HepG2 (cell line): ENCODE measurements around the gene IVD. TPM values are rescaled to one million over a fixed set of nuclear protein-coding genes. Genes with fewer than 3 reads are reported as not detected.

Experiments used
- ATAC-seq: fragments of 200-7000 bp; cut with Tn5 transposase; 3 replicates; pipeline ENCODE4 v1.9.1; 2020; ENCODE audit warnings: mild to moderate bottlenecking, moderate library complexity
- BruUV-seq: library from RNA; stranded (reverse); fragments of 400-500 nt; replicated peaks from 2 replicates; lab custom pipeline; 2021; lab: Mats Ljungman, UMichigan
- CTCF ChIA-PET: fragments of 300-600 bp; formaldehyde crosslinking; extraction: SDS; loops from one replicate; lab custom pipeline; 2021; ENCODE audit warnings: low total read pairs, inconsistent platforms, low intra/inter-chr PET ratio; lab: Yijun Ruan, JAX
- POLR2A ChIA-PET: fragments of 350-600 bp; sonication (Branson Sonifier 250); formaldehyde crosslinking; loops from one replicate; lab custom pipeline; 2020; ENCODE audit warnings: antibody characterized with exemption, inconsistent platforms; lab: Yijun Ruan, JAX
- DNase-seq: peaks from one replicate; pipeline ENCODE4 v3.0.0-alpha.2; 2015; ENCODE audit warnings: low spot score
- FAIRE-seq: peaks from 3 replicates; lab custom pipeline; 2011; peaks lifted over from hg19 to GRCh38; lab: Jason Lieb, UNC
- H2AFZ ChIP-seq: one replicate; pipeline ENCODE4 v1.6.1; 2011; ENCODE audit warnings: low read length, inconsistent platforms
- H3K27ac ChIP-seq: fragments of 300-600 bp; 3 replicates; pipeline ENCODE4 v1.8.0; 2011; ENCODE audit warnings: mixed run types, mild to moderate bottlenecking, mixed read lengths, low read length, inconsistent platforms; ENCODE audit not compliant: insufficient read depth; ENCODE audit errors: extremely low read length
- H3K27me3 ChIP-seq, 2 experiments: fragments of 200-600 bp in 1 of 2; 2 replicates in 1 of 2; 3 replicates in 1 of 2; pipeline versions ENCODE4 v1.6.0 to v1.8.0; 2011; ENCODE audit warnings: low read length in 2 of 2, mild to moderate bottlenecking in 2 of 2, moderate library complexity in 2 of 2, inconsistent platforms in 1 of 2; ENCODE audit not compliant: insufficient read depth in 2 of 2, control insufficient read depth in 1 of 2
- H3K36me3 ChIP-seq, 2 experiments: fragments of 200-600 bp in 1 of 2; replicated peaks in 1 of 2; 2 replicates in 1 of 2; 3 replicates in 1 of 2; pipeline versions ENCODE4 v1.5.1 to v1.8.0; 2011; ENCODE audit warnings: low read length in 2 of 2, inconsistent platforms in 1 of 2; ENCODE audit not compliant: insufficient read depth in 2 of 2, control insufficient read depth in 1 of 2
- H3K4me1 ChIP-seq: 2 replicates; pipeline ENCODE4 v1.5.1; 2012; ENCODE audit warnings: low read length, inconsistent platforms; ENCODE audit not compliant: insufficient read depth
- H3K4me2 ChIP-seq: 2 replicates; pipeline ENCODE4 v1.6.0; 2011; ENCODE audit warnings: low read depth, low read length, inconsistent platforms
- H3K4me3 ChIP-seq, 3 experiments: fragments of 200-600 bp in 1 of 3; sonication (generic), shearing (Covaris generic) in 1 of 3; replicated peaks in 1 of 3; 2 replicates each; pipeline ENCODE4 v1.5.1; 2011 to 2016; ENCODE audit warnings: low read length in 3 of 3, inconsistent platforms in 2 of 3, low read depth in 2 of 3, mild to moderate bottlenecking in 2 of 3, control low read depth in 1 of 3, mixed read lengths in 1 of 3; ENCODE audit not compliant: insufficient read depth in 1 of 3
- H3K79me2 ChIP-seq: one replicate; pipeline ENCODE4 v1.6.1; 2011; ENCODE audit warnings: low read length, inconsistent platforms; ENCODE audit not compliant: insufficient read depth
- H3K9ac ChIP-seq: 2 replicates; pipeline ENCODE4 v1.6.0; 2011; ENCODE audit warnings: mild to moderate bottlenecking, low read depth, low read length, inconsistent platforms; ENCODE audit not compliant: insufficient read depth
- H3K9me3 ChIP-seq: 2 replicates; pipeline ENCODE4 v1.5.1; 2012; ENCODE audit warnings: mild to moderate bottlenecking, low read length
- H4K20me1 ChIP-seq: 2 replicates; pipeline ENCODE4 v1.6.0; 2011; ENCODE audit warnings: inconsistent platforms, mild to moderate bottlenecking, low read length, moderate library complexity; ENCODE audit not compliant: insufficient read depth
- CC2D1A ChIP-seq: sonication (generic); formaldehyde crosslinking; IDR thresholded peaks from 2 replicates; pipeline ENCODE4 v1.8.1; 2023; ENCODE audit warnings: mild to moderate bottlenecking, missing genetic modification reagents
- DMAP1 ChIP-seq: IDR thresholded peaks from 2 replicates; pipeline ENCODE4 v1.6.1; 2016
- GLI4 ChIP-seq: sonication (generic); formaldehyde crosslinking; IDR thresholded peaks from 2 replicates; pipeline ENCODE4 v1.5.1; 2020; ENCODE audit warnings: missing genetic modification reagents, mild to moderate bottlenecking, moderate library complexity, borderline replicate concordance
- GTF2F1 ChIP-seq: fragments of 150-350 bp; IDR thresholded peaks from 2 replicates; pipeline ENCODE4 v1.6.1; 2014; ENCODE audit warnings: low read length
- JUND ChIP-seq: sonication (generic); formaldehyde crosslinking; IDR thresholded peaks from 2 replicates; pipeline ENCODE4 v1.8.0; 2022; ENCODE audit warnings: mild to moderate bottlenecking, missing genetic modification reagents
- KLF6 ChIP-seq: IDR thresholded peaks from 2 replicates; pipeline ENCODE4 v1.8.0; 2016; ENCODE audit warnings: missing biosample characterization, missing genetic modification reagents
- POLR2G ChIP-seq: fragments of 200-400 bp; formaldehyde crosslinking; IDR thresholded peaks from 2 replicates; pipeline ENCODE4 v1.6.1; 2018; ENCODE audit warnings: mild to moderate bottlenecking, low read depth, low read length, moderate library complexity
- RBM39 ChIP-seq: fragments of 200-400 bp; formaldehyde crosslinking; IDR thresholded peaks from one replicate; pipeline ENCODE4 v1.6.1; 2018; ENCODE audit warnings: antibody characterized with exemption, mild to moderate bottlenecking, low read depth, low read length; ENCODE audit not compliant: poor library complexity, severe bottlenecking
- SALL1 ChIP-seq: sonication (generic); formaldehyde crosslinking; IDR thresholded peaks from 2 replicates; pipeline ENCODE4 v1.8.0; 2022; ENCODE audit warnings: mild to moderate bottlenecking, missing genetic modification reagents
- WGBS: methylation state at CpG from one replicate; pipeline ENCODE4 v1.1.6; 2017; ENCODE audit warnings: low lambda C conversion rate; 5-methylcytosine and 5-hydroxymethylcytosine counted together
- in situ Hi-C: cut with HindIII; loops from 2 replicates; pipeline ENCODE4 v1.10.0; 2017; ENCODE audit warnings: low pct_unique_long_range_greater_than_20kb; ENCODE audit not compliant: extremely low pct_ligation_motif_present
- intact Hi-C: fragments of 100-400 bp; cut with micrococcal nuclease; formaldehyde crosslinking; loops from one replicate; pipeline ENCODE4 v1.10.0; 2022; ENCODE audit not compliant: unreplicated experiment
- polyA plus RNA-seq, 8 experiments: library from polyadenylated mRNA; depleted of rRNA in 3 of 8; stranded (reverse) in 7 of 8; unstranded in 1 of 8; fragments of >200 nt; fragmentation: Illumina TruSeq in 4 of 8; extraction: Trizol in 4 of 8; gene quantifications; 2 replicates each; pipeline versions ENCODE4 v1.2.1 to v1.2.3, GENCODE V29; 2011 to 2016; ENCODE audit warnings: low read depth in 4 of 8, missing spikeins in 1 of 8, mixed read lengths in 1 of 8; ENCODE audit not compliant: insufficient read depth in 1 of 8
- total RNA-seq, 5 experiments: library from RNA; depleted of rRNA; stranded (reverse); fragments of >200 nt; fragmentation: Illumina TruSeq; extraction: Trizol; gene quantifications; 2 replicates each; pipeline ENCODE4 v1.2.3, GENCODE V29; 2016; ENCODE audit warnings: low read depth in 1 of 5
- TF ChIP-seq, protein P1 (sequence below): sonication (generic); formaldehyde crosslinking; IDR thresholded peaks from 2 replicates; pipeline ENCODE4 v1.9.0; 2022; ENCODE audit warnings: missing genetic modification reagents, mild to moderate bottlenecking, borderline replicate concordance
- TF ChIP-seq, protein P2 (sequence below): sonication (generic); formaldehyde crosslinking; IDR thresholded peaks from 2 replicates; pipeline ENCODE4 v1.5.1; 2020; ENCODE audit warnings: missing genetic modification reagents, mild to moderate bottlenecking, borderline replicate concordance
- TF ChIP-seq, protein P3 (sequence below): sonication (generic); formaldehyde crosslinking; IDR thresholded peaks from 2 replicates; pipeline ENCODE4 v1.5.0; 2020; ENCODE audit warnings: mild to moderate bottlenecking, missing genetic modification reagents
- TF ChIP-seq, protein P4 (sequence below): sonication (generic); formaldehyde crosslinking; IDR thresholded peaks from 2 replicates; pipeline ENCODE4 v1.4.0; 2020; ENCODE audit warnings: missing genetic modification reagents

Gene IVD
- total and polyA plus RNA-seq, 2 of the 13 experiments (the other 11 are each of a cell fraction or from before 2014, with no cell fraction given): 48.0 to 53.9 TPM

DNA sequence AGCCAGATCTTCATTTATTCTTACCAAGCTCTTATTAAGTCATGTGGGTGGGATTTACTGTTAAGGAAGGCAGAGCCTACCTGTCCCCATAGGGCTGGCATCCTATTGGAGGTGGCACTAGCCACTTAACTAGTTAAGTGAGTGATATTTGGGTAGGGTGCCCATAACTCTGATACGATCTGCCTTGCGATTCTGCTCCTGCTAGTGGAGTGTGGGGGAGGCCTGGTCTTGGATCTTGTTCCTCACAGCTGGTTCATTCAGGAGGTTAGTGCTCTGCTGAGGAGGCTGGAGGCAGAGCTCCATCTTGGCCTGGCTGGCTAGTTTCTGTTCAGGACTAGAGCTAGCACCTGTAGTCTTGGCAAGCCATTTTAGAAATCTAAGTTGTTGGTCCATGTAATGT, 44.5 kb downstream of the IVD start:
- in situ Hi-C loops: no loop called here
- ATAC-seq (no peak), DNase-seq (no peak), FAIRE-seq (no peak)
- Histone ChIP-seq H3K79me2 (peaks cover 65% of the 10 kb centered on the region), H4K20me1 (peaks cover 21% of the 10 kb centered on the region; the same call in 1 of the 2 replicates), H3K9me3 (no peaks in the 10 kb centered on the region), H3K9ac (no peak overlapping the region), H2AFZ (no peak overlapping the region), H3K4me2 (no peak overlapping the region), H3K4me1 (peaks cover 70% of the 10 kb centered on the region), H3K27me3 (no peaks in the 10 kb centered on the region), H3K27ac (no peak overlapping the region), H3K4me3 (no peak overlapping the region), H3K36me3 (no peaks in the 10 kb centered on the region; a peak in 1 of 5 replicates)
- CTCF ChIA-PET: no interaction called here
- no TSS peak for BruUV-seq
- POLR2A ChIA-PET: no interaction called here
- WGBS: no CpG with 5 or more reads among the region's 2 CpGs
- intact Hi-C loops: no loop called here
- no peak for TF ChIP-seq KLF6 (CRISPR knock-in tag)
- no peak for TF ChIP-seq JUND
- no peak for TF ChIP-seq CC2D1A (CRISPR knock-in tag)
- TF ChIP-seq SALL1 (CRISPR knock-in tag): no peak
- TF ChIP-seq, protein P1, sequence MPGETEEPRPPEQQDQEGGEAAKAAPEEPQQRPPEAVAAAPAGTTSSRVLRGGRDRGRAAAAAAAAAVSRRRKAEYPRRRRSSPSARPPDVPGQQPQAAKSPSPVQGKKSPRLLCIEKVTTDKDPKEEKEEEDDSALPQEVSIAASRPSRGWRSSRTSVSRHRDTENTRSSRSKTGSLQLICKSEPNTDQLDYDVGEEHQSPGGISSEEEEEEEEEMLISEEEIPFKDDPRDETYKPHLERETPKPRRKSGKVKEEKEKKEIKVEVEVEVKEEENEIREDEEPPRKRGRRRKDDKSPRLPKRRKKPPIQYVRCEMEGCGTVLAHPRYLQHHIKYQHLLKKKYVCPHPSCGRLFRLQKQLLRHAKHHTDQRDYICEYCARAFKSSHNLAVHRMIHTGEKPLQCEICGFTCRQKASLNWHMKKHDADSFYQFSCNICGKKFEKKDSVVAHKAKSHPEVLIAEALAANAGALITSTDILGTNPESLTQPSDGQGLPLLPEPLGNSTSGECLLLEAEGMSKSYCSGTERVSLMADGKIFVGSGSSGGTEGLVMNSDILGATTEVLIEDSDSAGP (CRISPR knock-in tag): no peak
- TF ChIP-seq, protein P2, sequence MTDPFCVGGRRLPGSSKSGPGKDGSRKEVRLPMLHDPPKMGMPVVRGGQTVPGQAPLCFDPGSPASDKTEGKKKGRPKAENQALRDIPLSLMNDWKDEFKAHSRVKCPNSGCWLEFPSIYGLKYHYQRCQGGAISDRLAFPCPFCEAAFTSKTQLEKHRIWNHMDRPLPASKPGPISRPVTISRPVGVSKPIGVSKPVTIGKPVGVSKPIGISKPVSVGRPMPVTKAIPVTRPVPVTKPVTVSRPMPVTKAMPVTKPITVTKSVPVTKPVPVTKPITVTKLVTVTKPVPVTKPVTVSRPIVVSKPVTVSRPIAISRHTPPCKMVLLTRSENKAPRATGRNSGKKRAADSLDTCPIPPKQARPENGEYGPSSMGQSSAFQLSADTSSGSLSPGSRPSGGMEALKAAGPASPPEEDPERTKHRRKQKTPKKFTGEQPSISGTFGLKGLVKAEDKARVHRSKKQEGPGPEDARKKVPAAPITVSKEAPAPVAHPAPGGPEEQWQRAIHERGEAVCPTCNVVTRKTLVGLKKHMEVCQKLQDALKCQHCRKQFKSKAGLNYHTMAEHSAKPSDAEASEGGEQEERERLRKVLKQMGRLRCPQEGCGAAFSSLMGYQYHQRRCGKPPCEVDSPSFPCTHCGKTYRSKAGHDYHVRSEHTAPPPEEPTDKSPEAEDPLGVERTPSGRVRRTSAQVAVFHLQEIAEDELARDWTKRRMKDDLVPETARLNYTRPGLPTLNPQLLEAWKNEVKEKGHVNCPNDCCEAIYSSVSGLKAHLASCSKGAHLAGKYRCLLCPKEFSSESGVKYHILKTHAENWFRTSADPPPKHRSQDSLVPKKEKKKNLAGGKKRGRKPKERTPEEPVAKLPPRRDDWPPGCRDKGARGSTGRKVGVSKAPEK (CRISPR knock-in tag): no peak
- TF ChIP-seq DMAP1 (CRISPR knock-in tag): no peak
- TF ChIP-seq, protein P3, sequence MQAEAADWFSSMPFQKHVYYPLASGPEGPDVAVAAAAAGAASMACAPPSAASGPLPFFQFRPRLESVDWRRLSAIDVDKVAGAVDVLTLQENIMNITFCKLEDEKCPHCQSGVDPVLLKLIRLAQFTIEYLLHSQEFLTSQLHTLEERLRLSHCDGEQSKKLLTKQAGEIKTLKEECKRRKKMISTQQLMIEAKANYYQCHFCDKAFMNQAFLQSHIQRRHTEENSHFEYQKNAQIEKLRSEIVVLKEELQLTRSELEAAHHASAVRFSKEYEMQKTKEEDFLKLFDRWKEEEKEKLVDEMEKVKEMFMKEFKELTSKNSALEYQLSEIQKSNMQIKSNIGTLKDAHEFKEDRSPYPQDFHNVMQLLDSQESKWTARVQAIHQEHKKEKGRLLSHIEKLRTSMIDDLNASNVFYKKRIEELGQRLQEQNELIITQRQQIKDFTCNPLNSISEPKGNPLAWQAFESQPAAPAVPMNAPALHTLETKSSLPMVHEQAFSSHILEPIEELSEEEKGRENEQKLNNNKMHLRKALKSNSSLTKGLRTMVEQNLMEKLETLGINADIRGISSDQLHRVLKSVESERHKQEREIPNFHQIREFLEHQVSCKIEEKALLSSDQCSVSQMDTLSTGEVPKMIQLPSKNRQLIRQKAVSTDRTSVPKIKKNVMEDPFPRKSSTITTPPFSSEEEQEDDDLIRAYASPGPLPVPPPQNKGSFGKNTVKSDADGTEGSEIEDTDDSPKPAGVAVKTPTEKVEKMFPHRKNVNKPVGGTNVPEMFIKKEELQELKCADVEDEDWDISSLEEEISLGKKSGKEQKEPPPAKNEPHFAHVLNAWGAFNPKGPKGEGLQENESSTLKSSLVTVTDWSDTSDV: no peak
- TF ChIP-seq, protein P4, sequence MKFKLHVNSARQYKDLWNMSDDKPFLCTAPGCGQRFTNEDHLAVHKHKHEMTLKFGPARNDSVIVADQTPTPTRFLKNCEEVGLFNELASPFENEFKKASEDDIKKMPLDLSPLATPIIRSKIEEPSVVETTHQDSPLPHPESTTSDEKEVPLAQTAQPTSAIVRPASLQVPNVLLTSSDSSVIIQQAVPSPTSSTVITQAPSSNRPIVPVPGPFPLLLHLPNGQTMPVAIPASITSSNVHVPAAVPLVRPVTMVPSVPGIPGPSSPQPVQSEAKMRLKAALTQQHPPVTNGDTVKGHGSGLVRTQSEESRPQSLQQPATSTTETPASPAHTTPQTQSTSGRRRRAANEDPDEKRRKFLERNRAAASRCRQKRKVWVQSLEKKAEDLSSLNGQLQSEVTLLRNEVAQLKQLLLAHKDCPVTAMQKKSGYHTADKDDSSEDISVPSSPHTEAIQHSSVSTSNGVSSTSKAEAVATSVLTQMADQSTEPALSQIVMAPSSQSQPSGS (CRISPR knock-in tag): no peak
- TF ChIP-seq GTF2F1: no peak
- no peak for TF ChIP-seq POLR2G
- no peak for TF ChIP-seq RBM39
- no peak for TF ChIP-seq GLI4
